ENCODE data around the gene CENPW.
A peak's percentile ranks its signal among the peaks of the same experiment; 100 is the strongest.

Gene CENPW

GRCh38 chr6:126367849-126368248, 27.9 kb downstream of the CENPW start:
- H3K4me3 ChIP-seq (ENCODE audit: low read depth, low read length): no peak overlapping the region
- no peak for DNase-seq (ENCODE audit: low read depth)

GRCh38 chr6:126372626-126373025, 32.7 kb downstream of the CENPW start:
- no peak for DNase-seq (ENCODE audit: low read depth)

GRCh38 chr6:126373344-126373743, 33.4 kb downstream of the CENPW start:
- no peak for DNase-seq (ENCODE audit: low read depth)
- H3K4me3 ChIP-seq (ENCODE audit: low read depth, low read length): no peak overlapping the region

More at GRCh38 chr6:126372626-126373025, 32.7 kb downstream of the CENPW start:
- H3K4me3 ChIP-seq (ENCODE audit: low read depth, low read length): no peak overlapping the region

GRCh38 chr6:126374372-126374771, 34.5 kb downstream of the CENPW start:
- no peak overlapping the region for H3K4me3 ChIP-seq (ENCODE audit: low read depth, low read length)
- DNase-seq (ENCODE audit: low read depth): no peak

GRCh38 chr6:126376682-126377081, 36.8 kb downstream of the CENPW start:
- DNase-seq (ENCODE audit: low read depth): no peak

GRCh38 chr6:126377594-126378153, 37.8 kb downstream of the CENPW start:
- no peak overlapping the region for H3K4me3 ChIP-seq (ENCODE audit: low read depth, low read length)
- no peak for DNase-seq (ENCODE audit: low read depth)

More at GRCh38 chr6:126376682-126377081, 36.8 kb downstream of the CENPW start:
- H3K4me3 ChIP-seq (ENCODE audit: low read depth, low read length): no peak overlapping the region

GRCh38 chr6:126380072-126380583, 40.2 kb downstream of the CENPW start:
- no peak overlapping the region for H3K4me3 ChIP-seq (ENCODE audit: low read depth, low read length)
- no peak for DNase-seq (ENCODE audit: low read depth)

GRCh38 chr6:126381498-126381897, 41.6 kb downstream of the CENPW start:
- no peak overlapping the region for H3K4me3 ChIP-seq (ENCODE audit: low read depth, low read length)
- DNase-seq (ENCODE audit: low read depth): no peak

GRCh38 chr6:126383203-126383602, 43.3 kb downstream of the CENPW start:
- DNase-seq (ENCODE audit: low read depth): no peak
- H3K4me3 ChIP-seq (ENCODE audit: low read depth, low read length): no peak overlapping the region

GRCh38 chr6:126385536-126385935, 45.6 kb downstream of the CENPW start:
- DNase-seq (ENCODE audit: low read depth): no peak
- no peak overlapping the region for H3K4me3 ChIP-seq (ENCODE audit: low read depth, low read length)

GRCh38 chr6:126388104-126388598, 48.2 kb downstream of the CENPW start:
- DNase-seq (ENCODE audit: low read depth): no peak
- H3K4me3 ChIP-seq (ENCODE audit: low read depth, low read length): no peak overlapping the region

- peak; percentile 14 for DNase-seq (ENCODE audit: low read depth)
- H3K4me3 ChIP-seq (ENCODE audit: low read depth, low read length): no peak overlapping the region
These were observed 56.2 kb downstream of the CENPW start for GRCh38 chr6:126396131-126396530.
